DND-41 (cell line): ENCODE measurements around the gene TRAF2.
A peak's percentile ranks its signal among the peaks of the same experiment; 100 is the strongest.

Experiments
- ATAC-seq: fragments of 200-7000 bp; cut with Tn5 transposase; 3 replicates; pipeline ENCODE4 v1.9.1; 2021; ENCODE audit warnings: low read depth; ENCODE audit not compliant: insufficient read depth
- DNase-seq: peaks from one replicate; pipeline ENCODE4 v3.0.0-alpha.2; 2020
- H2AFZ ChIP-seq: 2 replicates; pipeline ENCODE4 v1.6.0; 2012; ENCODE audit warnings: low read depth, low read length
- H3K27ac ChIP-seq: 2 replicates; pipeline ENCODE4 v1.5.1; 2012; ENCODE audit warnings: low read length, inconsistent platforms
- H3K27me3 ChIP-seq: fragments of 200-600 bp; sonication (generic); 2 replicates; pipeline ENCODE4 v1.6.0; 2012; ENCODE audit warnings: low read length, mild to moderate bottlenecking, inconsistent platforms; ENCODE audit not compliant: insufficient read depth, poor library complexity
- H3K36me3 ChIP-seq: 2 replicates; pipeline ENCODE4 v1.5.1; 2012; ENCODE audit warnings: low read length, inconsistent platforms; ENCODE audit not compliant: insufficient read depth
- H3K4me1 ChIP-seq: 2 replicates; pipeline ENCODE4 v1.5.1; 2012; ENCODE audit warnings: mild to moderate bottlenecking, low read length; ENCODE audit not compliant: insufficient read depth
- H3K4me2 ChIP-seq: 2 replicates; pipeline ENCODE4 v1.6.0; 2012; ENCODE audit warnings: mild to moderate bottlenecking, moderate library complexity, low read length, inconsistent platforms; ENCODE audit not compliant: insufficient read depth
- H3K4me3 ChIP-seq, 2 experiments: fragments of 200-600 bp in 1 of 2; shearing (Covaris generic) in 1 of 2; 2 replicates each; pipeline ENCODE4 v1.5.1; 2012 to 2016; ENCODE audit warnings: inconsistent platforms in 2 of 2, low read length in 2 of 2, mild to moderate bottlenecking in 2 of 2, low read depth in 1 of 2, moderate library complexity in 1 of 2
- H3K79me2 ChIP-seq: 2 replicates; pipeline ENCODE4 v1.6.0; 2012; ENCODE audit warnings: low read length, inconsistent platforms; ENCODE audit not compliant: insufficient read depth
- H3K9ac ChIP-seq: 2 replicates; pipeline ENCODE4 v1.6.0; 2012; ENCODE audit warnings: low read depth, mild to moderate bottlenecking, inconsistent platforms, low read length, moderate library complexity
- H3K9me3 ChIP-seq: 2 replicates; pipeline ENCODE4 v1.5.1; 2012; ENCODE audit warnings: low read length, moderate library complexity, mild to moderate bottlenecking, inconsistent platforms; ENCODE audit not compliant: insufficient read depth, severe bottlenecking
- H4K20me1 ChIP-seq: 2 replicates; pipeline ENCODE4 v1.6.0; 2012; ENCODE audit warnings: low read length; ENCODE audit not compliant: insufficient read depth
- EZH2 ChIP-seq: IDR thresholded peaks from 3 replicates; pipeline ENCODE4 v1.6.1; 2012; ENCODE audit warnings: borderline replicate concordance, low read depth, mild to moderate bottlenecking, moderate library complexity, low read length, inconsistent platforms; ENCODE audit not compliant: severe bottlenecking
- TF ChIP-seq, protein P1 (sequence below): IDR thresholded peaks from 2 replicates; pipeline ENCODE4 v1.5.1; 2012; ENCODE audit warnings: borderline replicate concordance, low read length, moderate library complexity, mild to moderate bottlenecking; ENCODE audit not compliant: poor library complexity, severe bottlenecking; ENCODE audit errors: extremely low read depth

TRAF2 gene

DNA sequence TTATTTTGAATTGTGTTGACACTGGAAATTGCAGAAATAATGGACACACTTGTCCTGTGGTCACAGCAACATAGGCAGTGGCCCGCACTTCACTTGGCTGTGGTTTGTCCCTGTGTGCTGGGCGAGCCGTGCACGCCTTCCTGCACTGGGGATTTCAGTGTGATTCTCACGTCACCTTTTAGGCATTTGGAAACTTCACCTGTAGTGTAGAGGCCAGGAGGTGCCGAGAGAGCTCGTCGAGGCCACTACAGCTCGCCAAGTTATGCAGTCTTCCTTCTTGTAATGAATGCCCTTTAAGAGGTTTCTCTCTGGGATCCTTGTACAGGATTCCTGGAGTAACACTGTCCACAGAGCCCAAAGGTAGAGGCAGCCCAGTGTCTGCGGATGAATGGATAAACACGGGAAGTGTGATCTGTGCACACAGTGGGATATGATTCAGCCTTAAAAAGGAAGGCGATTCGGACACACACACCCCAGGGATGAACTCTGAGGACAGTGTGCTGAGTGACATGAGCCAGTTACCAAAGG, 14.7 kb downstream of the TRAF2 start:
- H2AFZ ChIP-seq = no peak overlapping the region
- peaks cover 77% of the 10 kb centered on the region for H3K79me2 ChIP-seq
- no peak overlapping the region for H3K27ac ChIP-seq
- no peak for DNase-seq
- no peak for TF ChIP-seq EZH2
- TF ChIP-seq, protein P1, sequence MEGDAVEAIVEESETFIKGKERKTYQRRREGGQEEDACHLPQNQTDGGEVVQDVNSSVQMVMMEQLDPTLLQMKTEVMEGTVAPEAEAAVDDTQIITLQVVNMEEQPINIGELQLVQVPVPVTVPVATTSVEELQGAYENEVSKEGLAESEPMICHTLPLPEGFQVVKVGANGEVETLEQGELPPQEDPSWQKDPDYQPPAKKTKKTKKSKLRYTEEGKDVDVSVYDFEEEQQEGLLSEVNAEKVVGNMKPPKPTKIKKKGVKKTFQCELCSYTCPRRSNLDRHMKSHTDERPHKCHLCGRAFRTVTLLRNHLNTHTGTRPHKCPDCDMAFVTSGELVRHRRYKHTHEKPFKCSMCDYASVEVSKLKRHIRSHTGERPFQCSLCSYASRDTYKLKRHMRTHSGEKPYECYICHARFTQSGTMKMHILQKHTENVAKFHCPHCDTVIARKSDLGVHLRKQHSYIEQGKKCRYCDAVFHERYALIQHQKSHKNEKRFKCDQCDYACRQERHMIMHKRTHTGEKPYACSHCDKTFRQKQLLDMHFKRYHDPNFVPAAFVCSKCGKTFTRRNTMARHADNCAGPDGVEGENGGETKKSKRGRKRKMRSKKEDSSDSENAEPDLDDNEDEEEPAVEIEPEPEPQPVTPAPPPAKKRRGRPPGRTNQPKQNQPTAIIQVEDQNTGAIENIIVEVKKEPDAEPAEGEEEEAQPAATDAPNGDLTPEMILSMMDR = no peak
- no peak for ATAC-seq
- no peaks in the 10 kb centered on the region for H3K4me1 ChIP-seq
- H3K4me3 ChIP-seq = no peak overlapping the region
- no peak overlapping the region for H3K4me2 ChIP-seq
- H3K9me3 ChIP-seq = no peaks in the 10 kb centered on the region
- peaks cover 78% of the 10 kb centered on the region for H3K36me3 ChIP-seq
- peaks cover 54% of the 10 kb centered on the region for H4K20me1 ChIP-seq
- no peak overlapping the region for H3K9ac ChIP-seq
- H3K27me3 ChIP-seq = no peaks in the 10 kb centered on the region

DNA sequence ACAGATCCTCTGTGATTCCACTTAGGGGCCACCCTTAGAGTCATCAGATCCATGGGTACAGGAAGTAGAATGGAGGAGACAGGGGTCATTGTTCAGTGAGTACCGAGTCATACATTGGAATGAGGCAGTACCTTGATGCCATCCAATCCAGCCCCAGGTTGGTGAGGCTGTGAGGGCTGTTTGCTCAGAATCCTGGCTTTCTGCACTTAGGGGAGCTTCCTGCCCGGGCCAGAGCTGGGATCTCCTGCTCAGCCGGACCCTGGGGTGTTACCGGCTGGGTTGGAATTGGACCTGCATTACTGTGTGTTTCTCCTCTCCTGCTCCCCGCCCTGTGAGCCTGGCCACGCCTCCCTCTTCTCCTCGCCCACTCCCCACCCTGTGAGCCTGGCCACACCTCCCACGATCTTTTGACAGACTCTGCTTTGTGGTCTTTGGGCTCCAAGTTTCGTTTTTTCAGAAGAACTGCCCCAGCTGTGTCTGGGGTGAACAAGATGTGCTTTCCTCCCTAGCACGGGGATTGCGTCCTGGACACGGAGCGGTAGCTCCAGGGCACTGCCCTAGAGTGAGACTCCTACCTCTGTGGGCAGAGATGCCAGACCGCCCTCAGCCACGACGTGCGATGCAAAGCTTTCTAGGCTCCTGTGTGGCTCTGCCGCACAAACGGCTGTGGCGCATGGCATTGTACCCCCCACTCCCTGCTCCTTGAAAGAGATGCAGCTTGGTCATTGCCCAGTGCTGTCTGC, 15.4 kb downstream of the TRAF2 start:
- ATAC-seq (peak; percentile 68), DNase-seq (peak; percentile 21)
- TF ChIP-seq, protein P1 = no peak
- TF ChIP-seq EZH2 = no peak
- Histone ChIP-seq H3K4me1 (no peaks in the 10 kb centered on the region), H4K20me1 (peaks cover 51% of the 10 kb centered on the region), H3K9me3 (no peaks in the 10 kb centered on the region), H3K9ac (no peak overlapping the region), H3K27ac (no peak overlapping the region), H3K79me2 (peaks cover 70% of the 10 kb centered on the region), H3K4me2 (no peak overlapping the region), H3K4me3 (no peak overlapping the region), H3K27me3 (no peaks in the 10 kb centered on the region), H2AFZ (no peak overlapping the region), H3K36me3 (peaks cover 82% of the 10 kb centered on the region)

DNA sequence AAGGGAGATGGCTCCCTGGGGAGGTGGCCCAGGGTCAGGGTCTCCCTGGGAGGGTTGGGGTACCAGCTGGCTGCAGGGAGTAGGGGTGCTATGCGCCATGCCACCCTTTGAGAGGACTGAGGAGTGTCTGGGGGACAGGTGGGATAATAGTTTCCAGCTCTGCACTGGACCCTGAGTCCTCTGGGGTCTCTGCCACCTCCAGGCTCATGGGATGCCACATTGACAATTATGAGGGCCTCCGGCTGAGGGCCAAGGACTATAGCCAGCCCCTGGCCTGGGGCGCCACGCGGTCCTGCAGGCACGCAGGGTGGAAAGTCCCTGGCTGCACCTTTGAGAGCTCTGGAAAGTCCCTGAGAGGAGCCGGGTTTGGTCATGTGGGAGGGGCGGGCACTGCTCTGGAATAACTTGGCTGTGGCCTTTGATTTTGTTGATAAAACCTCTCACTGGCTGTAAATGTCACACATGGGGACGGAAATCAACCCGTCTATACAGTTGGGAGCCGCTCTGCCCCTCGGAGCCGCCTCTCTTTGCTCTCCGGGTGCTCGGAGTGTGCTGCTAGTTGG, 16.0 kb downstream of the TRAF2 start:
- TF ChIP-seq, protein P1 = no peak
- no peak for TF ChIP-seq EZH2

More for the DNA sequence above, 16.0 kb downstream of the TRAF2 start:
- no peaks in the 10 kb centered on the region for H3K4me1 ChIP-seq
- no peak overlapping the region for H2AFZ ChIP-seq
- no peaks in the 10 kb centered on the region for H3K27me3 ChIP-seq
- peaks cover 85% of the 10 kb centered on the region for H3K36me3 ChIP-seq
- H3K79me2 ChIP-seq = peaks cover 69% of the 10 kb centered on the region
- ATAC-seq = 0 out of 3 replicates have a peak, but pooled peaks have one; percentile 14
- H3K27ac ChIP-seq = no peak overlapping the region
- no peaks in the 10 kb centered on the region for H3K9me3 ChIP-seq
- DNase-seq = no peak
- no peak overlapping the region for H3K9ac ChIP-seq
- no peak overlapping the region for H3K4me2 ChIP-seq
- H4K20me1 ChIP-seq = peaks cover 51% of the 10 kb centered on the region
- no peak overlapping the region for H3K4me3 ChIP-seq
